ENCODE measurements around the gene SMYD3. TPM values are rescaled to one million over a fixed set of nuclear protein-coding genes. Genes with fewer than 3 reads are reported as not detected.

The SMYD3 gene
- total RNA-seq, 1 experiment from 2014 or later, result 35.1 TPM

GRCh38 chr1:246245541-246245940 is 261.5 kb downstream of the SMYD3 start:
- DNase-seq, result no peak
- H3K4me3 Mint-ChIP-seq (ENCODE audit: low read depth, unreplicated experiment), result no peak overlapping the region
- no peak overlapping the region for H3K27ac Mint-ChIP-seq (ENCODE audit: unreplicated experiment)
- no peaks in the 10 kb centered on the region for H3K4me1 Mint-ChIP-seq (ENCODE audit: low read depth, unreplicated experiment)
- peaks cover 7% of the 10 kb centered on the region for H3K9me3 Mint-ChIP-seq (ENCODE audit: low read depth, unreplicated experiment)
- no peak for TF ChIP-seq CTCF (IDR thresholded peaks at IDR 0.05; ENCODE audit: unreplicated experiment)
- intact Hi-C loops (cut with micrococcal nuclease; ENCODE audit: unreplicated experiment), result no loop called here
- BruUV-seq (replicated peaks), result no TSS peak
- H3K36me3 Mint-ChIP-seq (ENCODE audit: insufficient read depth, unreplicated experiment), result no peaks in the 10 kb centered on the region
- no peaks in the 10 kb centered on the region for H3K27me3 Mint-ChIP-seq (ENCODE audit: unreplicated experiment)
- CTCF ChIA-PET, result no interaction called here

- H3K36me3 Mint-ChIP-seq (ENCODE audit: insufficient read depth, unreplicated experiment), result no peaks in the 10 kb centered on the region
- DNase-seq, result no peak
- TF ChIP-seq CTCF (IDR thresholded peaks at IDR 0.05; ENCODE audit: unreplicated experiment), result no peak
- intact Hi-C loops (cut with micrococcal nuclease; ENCODE audit: unreplicated experiment), result no loop called here
- no peak overlapping the region for H3K4me3 Mint-ChIP-seq (ENCODE audit: low read depth, unreplicated experiment)
- BruUV-seq (replicated peaks), result no TSS peak
- no peaks in the 10 kb centered on the region for H3K4me1 Mint-ChIP-seq (ENCODE audit: low read depth, unreplicated experiment)
- H3K27me3 Mint-ChIP-seq (ENCODE audit: unreplicated experiment), result no peaks in the 10 kb centered on the region
- CTCF ChIA-PET, result no interaction called here
- H3K9me3 Mint-ChIP-seq (ENCODE audit: low read depth, unreplicated experiment), result no peaks in the 10 kb centered on the region
- H3K27ac Mint-ChIP-seq (ENCODE audit: unreplicated experiment), result no peak overlapping the region
Observed at GRCh38 chr1:246232126-246232525, 275.0 kb downstream of the SMYD3 start.

GRCh38 chr1:246226041-246226440 is 281.0 kb downstream of the SMYD3 start:
- H3K27ac Mint-ChIP-seq (ENCODE audit: unreplicated experiment), result no peak overlapping the region
- no peaks in the 10 kb centered on the region for H3K36me3 Mint-ChIP-seq (ENCODE audit: insufficient read depth, unreplicated experiment)
- TF ChIP-seq CTCF (IDR thresholded peaks at IDR 0.05; ENCODE audit: unreplicated experiment), result no peak
- H3K9me3 Mint-ChIP-seq (ENCODE audit: low read depth, unreplicated experiment), result no peaks in the 10 kb centered on the region
- H3K4me1 Mint-ChIP-seq (ENCODE audit: low read depth, unreplicated experiment), result no peaks in the 10 kb centered on the region
- DNase-seq, result no peak
- CTCF ChIA-PET, result no interaction called here
- no peak overlapping the region for H3K4me3 Mint-ChIP-seq (ENCODE audit: low read depth, unreplicated experiment)
- BruUV-seq (replicated peaks), result no TSS peak
- intact Hi-C loops (cut with micrococcal nuclease; ENCODE audit: unreplicated experiment), result no loop called here
- H3K27me3 Mint-ChIP-seq (ENCODE audit: unreplicated experiment), result no peaks in the 10 kb centered on the region

- H3K27ac Mint-ChIP-seq (ENCODE audit: unreplicated experiment), result no peak overlapping the region
- CTCF ChIA-PET, result no interaction called here
- no peak overlapping the region for H3K4me3 Mint-ChIP-seq (ENCODE audit: low read depth, unreplicated experiment)
- no peaks in the 10 kb centered on the region for H3K36me3 Mint-ChIP-seq (ENCODE audit: insufficient read depth, unreplicated experiment)
- H3K4me1 Mint-ChIP-seq (ENCODE audit: low read depth, unreplicated experiment), result no peaks in the 10 kb centered on the region
- H3K27me3 Mint-ChIP-seq (ENCODE audit: unreplicated experiment), result no peaks in the 10 kb centered on the region
- DNase-seq, result no peak
- no TSS peak for BruUV-seq (replicated peaks)
- no peaks in the 10 kb centered on the region for H3K9me3 Mint-ChIP-seq (ENCODE audit: low read depth, unreplicated experiment)
- TF ChIP-seq CTCF (IDR thresholded peaks at IDR 0.05; ENCODE audit: unreplicated experiment), result no peak
- intact Hi-C loops (cut with micrococcal nuclease; ENCODE audit: unreplicated experiment), result no loop called here
Observed at GRCh38 chr1:246221485-246222255, 285.4 kb downstream of the SMYD3 start.
